Measurements from ENCODE around the gene C1orf87.

DNA sequence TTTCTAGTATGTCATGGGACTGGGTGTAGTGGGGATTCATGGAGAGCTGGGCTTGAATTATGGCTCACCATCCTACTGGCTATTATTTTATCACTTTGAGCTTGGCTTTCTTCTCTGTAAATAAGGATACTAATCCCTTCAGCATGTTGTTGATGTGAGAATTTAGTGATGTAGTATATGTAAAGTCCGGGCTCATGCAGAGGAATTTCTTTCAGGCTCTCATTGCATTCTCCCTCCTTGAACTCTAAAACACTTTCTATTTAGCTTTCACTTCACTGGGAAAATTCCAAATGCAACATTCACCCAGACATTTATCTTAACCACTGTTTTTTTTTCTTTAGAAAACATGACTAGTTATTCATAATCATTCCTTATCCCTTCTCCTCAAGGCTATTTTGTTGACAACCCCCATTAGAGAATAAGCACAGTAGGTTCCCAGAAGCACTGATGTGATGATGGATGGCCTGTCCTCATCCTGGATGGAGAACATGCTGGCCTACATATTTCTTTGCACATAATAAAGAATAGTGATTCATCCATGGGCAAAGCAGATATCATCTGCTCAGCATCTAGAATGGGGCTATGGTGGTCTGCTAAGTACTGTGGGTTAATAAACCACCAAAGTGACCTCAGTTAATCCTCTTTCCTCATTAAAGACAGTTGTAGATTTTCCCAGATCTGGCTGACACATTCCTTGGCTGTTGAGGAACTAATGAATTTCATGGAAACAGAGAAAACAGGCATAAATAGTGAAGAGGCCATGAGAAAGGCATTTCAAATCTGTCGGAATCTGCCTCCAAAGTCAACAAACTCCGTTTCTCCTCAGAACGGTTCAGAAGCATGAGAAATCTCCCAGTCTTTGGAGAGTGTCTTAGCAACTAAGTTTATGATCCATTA lies 79.0 kb downstream of the C1orf87 start:
- TF ChIP-seq, protein P1, sequence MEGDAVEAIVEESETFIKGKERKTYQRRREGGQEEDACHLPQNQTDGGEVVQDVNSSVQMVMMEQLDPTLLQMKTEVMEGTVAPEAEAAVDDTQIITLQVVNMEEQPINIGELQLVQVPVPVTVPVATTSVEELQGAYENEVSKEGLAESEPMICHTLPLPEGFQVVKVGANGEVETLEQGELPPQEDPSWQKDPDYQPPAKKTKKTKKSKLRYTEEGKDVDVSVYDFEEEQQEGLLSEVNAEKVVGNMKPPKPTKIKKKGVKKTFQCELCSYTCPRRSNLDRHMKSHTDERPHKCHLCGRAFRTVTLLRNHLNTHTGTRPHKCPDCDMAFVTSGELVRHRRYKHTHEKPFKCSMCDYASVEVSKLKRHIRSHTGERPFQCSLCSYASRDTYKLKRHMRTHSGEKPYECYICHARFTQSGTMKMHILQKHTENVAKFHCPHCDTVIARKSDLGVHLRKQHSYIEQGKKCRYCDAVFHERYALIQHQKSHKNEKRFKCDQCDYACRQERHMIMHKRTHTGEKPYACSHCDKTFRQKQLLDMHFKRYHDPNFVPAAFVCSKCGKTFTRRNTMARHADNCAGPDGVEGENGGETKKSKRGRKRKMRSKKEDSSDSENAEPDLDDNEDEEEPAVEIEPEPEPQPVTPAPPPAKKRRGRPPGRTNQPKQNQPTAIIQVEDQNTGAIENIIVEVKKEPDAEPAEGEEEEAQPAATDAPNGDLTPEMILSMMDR (conservative IDR thresholded peaks at IDR 0.05; ENCODE audit: low read length): no peak
- TF ChIP-seq EZH2phosphoT487 (IDR thresholded peaks at IDR 0.05; ENCODE audit: borderline replicate concordance): no peak
